IgD-negative memory B cell (primary cell): ENCODE measurements around the gene RBAK. TPM values are rescaled to one million over a fixed set of nuclear protein-coding genes. Genes with fewer than 3 reads are reported as not detected.
A peak's percentile ranks its signal among the peaks of the same experiment; 100 is the strongest.
"Not testable (repeated sequence)": the region's sequence is repeated elsewhere in the genome, so short reads cannot be mapped to it uniquely, and the experiment has no call there.

Source experiments
- H3K27ac Mint-ChIP-seq, 3 donors: one replicate each; pipeline ENCODE4 v1.8.0; 2020 to 2022; ENCODE audit warnings: mild to moderate bottlenecking in 3 of 3, mixed read lengths in 3 of 3, moderate library complexity in 1 of 3
- H3K27me3 Mint-ChIP-seq: one replicate; pipeline ENCODE4 v1.8.0; 2021; ENCODE audit warnings: mixed read lengths
- H3K36me3 Mint-ChIP-seq: one replicate; pipeline ENCODE4 v1.8.0; 2020; ENCODE audit warnings: mild to moderate bottlenecking, mixed read lengths
- H3K4me1 Mint-ChIP-seq, 3 donors: one replicate each; pipeline ENCODE4 v1.8.0; 2020 to 2022; ENCODE audit warnings: mixed read lengths in 3 of 3, mild to moderate bottlenecking in 1 of 3
- H3K4me3 Mint-ChIP-seq, 4 donors: one replicate each; pipeline ENCODE4 v1.8.0; 2020 to 2022; ENCODE audit warnings: mild to moderate bottlenecking in 4 of 4, mixed read lengths in 4 of 4, moderate library complexity in 3 of 4
- H3K9me3 Mint-ChIP-seq, 3 donors: one replicate each; pipeline ENCODE4 v1.8.0; 2020 to 2021; ENCODE audit warnings: mixed read lengths in 3 of 3, mild to moderate bottlenecking in 1 of 3
- polyA plus RNA-seq: library from polyadenylated mRNA; unstranded; fragments of 300-500 nt; fragmentation: Illumina TruSeq; gene quantifications from one replicate; pipeline ENCODE4 v1.2.3, GENCODE V29; 2021

Gene RBAK
- polyA plus RNA-seq, 1 donor from 2014 or later, result 5.3 TPM

DNA sequence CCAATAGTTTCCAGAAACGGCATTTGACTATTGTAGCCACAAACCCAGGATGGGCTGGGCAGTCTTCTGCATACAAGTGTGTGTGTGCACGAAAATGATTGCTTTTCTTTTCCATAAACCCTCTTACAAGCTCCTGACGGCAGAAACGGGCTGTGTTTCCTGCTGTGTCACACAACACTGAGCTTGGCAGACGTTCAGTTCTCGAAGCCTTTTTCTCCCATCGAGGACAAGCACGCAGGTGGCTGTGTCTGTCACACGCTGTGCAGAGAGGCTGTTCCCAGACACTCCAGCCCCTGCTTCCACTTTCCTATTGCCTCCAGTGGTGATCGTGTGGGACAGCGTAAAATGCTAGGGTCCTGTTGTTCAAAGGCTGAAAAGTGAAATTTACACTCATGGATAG, 32.1 kb downstream of the RBAK start:
- Mint-ChIP-seq H3K4me1 (peaks cover 0 to 2% (median 0%) of the 10 kb centered on the region in 3 donors), H3K4me3 (peak overlapping the region in 1 of 4 donors; percentile 44), H3K27me3 (peaks cover 24% of the 10 kb centered on the region), H3K27ac (no peak overlapping the region), H3K9me3 (peaks cover 0 to 8% (median 0%) of the 10 kb centered on the region in 3 donors), H3K36me3 (no peaks in the 10 kb centered on the region)

DNA sequence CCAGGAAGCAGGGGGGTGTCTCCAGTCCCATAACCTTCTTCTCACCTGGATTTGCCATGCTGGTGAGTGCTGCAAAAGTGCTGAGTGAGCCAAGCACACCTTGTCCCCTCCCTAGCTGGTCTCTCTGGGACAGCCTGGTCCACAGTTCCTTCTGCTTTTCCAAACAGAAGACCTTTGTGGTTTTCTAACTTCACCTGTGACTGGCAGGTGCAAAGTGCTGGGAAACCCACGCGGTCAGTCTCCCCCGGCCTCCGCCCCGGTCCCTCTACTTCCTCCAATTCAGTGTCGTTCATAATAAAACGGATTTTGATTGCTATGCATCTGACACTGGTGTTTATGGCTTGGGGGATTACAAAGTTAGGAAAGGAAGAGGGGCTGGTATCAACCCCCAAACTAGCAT, 37.1 kb downstream of the RBAK start:
- Mint-ChIP-seq H3K4me3 (no peak overlapping the region), H3K4me1 (peaks cover 0 to 4% (median 2%) of the 10 kb centered on the region in 3 donors), H3K9me3 (peaks cover 0 to 2% (median 0%) of the 10 kb centered on the region in 3 donors), H3K36me3 (no peaks in the 10 kb centered on the region), H3K27me3 (peaks cover 21% of the 10 kb centered on the region), H3K27ac (no peak overlapping the region)

DNA sequence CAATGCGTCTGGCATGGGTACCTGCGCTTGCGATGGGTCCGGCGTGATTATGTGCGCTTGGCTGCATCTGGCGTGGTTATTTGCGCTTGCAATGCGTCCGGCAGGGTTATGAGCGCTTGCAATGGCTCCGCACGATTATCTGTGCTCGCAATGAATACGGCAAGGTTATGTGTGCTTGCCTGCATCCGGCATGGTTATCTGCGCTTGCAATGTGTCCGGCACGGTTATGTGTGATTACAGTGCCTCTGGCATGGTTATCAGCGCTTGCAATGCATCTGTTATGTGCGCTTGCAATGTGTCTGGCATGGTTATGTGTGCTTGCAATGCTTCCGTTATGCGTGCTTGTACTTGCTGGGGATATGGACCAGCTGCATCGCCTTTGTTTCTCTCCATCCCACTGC, 37.7 kb downstream of the RBAK start:
- no peaks in the 10 kb centered on the region for H3K36me3 Mint-ChIP-seq
- peaks cover 0 to 4% (median 2%) of the 10 kb centered on the region in 3 donors for H3K4me1 Mint-ChIP-seq
- peaks cover 17% of the 10 kb centered on the region for H3K27me3 Mint-ChIP-seq
- no peak overlapping the region for H3K4me3 Mint-ChIP-seq
- H3K9me3 Mint-ChIP-seq, result peaks cover 0 to 2% (median 0%) of the 10 kb centered on the region in 3 donors
- no peak overlapping the region for H3K27ac Mint-ChIP-seq

DNA sequence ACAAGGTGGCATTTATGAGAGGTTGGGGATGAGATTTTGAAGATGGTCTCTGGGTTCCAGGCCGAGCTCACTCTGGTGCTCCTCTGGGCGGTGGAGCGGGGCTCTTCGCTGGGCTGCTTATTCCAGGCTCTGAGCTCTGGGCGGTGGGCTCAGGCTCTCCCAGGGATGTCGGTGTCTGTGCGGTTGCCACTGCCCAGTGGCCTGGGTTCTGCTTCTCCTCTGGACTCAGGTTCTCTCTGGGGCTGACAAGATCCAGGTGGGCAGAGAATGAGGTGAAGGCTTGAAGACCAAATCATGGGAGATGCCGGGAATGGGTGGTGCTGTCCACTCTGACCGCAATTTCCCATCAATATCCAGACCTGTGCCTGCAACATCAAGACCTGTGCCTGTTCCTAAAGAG, 40.6 kb downstream of the RBAK start:
- Mint-ChIP-seq H3K27me3 (peaks cover 13% of the 10 kb centered on the region), H3K4me3 (no peak overlapping the region), H3K4me1 (peaks cover 0 to 2% (median 2%) of the 10 kb centered on the region in 3 donors), H3K27ac (no peak overlapping the region), H3K9me3 (peaks cover 0 to 2% (median 0%) of the 10 kb centered on the region in 3 donors), H3K36me3 (no peaks in the 10 kb centered on the region)

DNA sequence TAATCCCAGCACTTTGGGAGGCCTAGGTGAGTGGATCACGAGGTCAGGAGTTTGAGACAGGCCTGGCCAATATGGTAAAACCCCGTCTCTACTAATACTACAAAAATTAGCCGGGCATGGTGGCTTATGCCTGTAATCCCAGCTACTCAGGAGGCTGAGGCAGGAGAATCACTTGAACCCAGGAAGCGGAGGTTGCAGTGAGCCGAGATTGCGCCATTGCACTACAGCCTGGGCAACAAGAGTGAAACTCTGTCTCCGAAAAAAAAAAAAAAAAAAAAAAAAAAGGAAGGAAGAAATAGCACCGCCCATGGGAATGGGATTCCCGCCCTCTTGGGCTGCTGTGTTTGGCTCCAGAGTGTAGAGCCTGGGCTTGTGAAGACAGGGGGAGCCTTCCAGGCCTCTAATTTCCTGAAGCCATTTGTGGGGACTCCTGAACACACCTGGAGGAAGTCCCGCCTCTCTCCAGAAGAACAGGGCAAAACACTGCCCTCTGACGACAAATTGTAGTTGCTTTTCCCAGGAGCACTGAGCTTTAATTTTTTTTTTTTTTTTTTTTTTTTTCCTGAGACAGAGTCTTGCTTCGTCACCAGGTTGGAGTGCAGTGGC, 42.7 kb downstream of the RBAK start:
- H3K9me3 Mint-ChIP-seq, H3K4me1 Mint-ChIP-seq, H3K4me3 Mint-ChIP-seq, H3K36me3 Mint-ChIP-seq: not testable (repeated sequence)
- peaks cover 11% of the 10 kb centered on the region for H3K27me3 Mint-ChIP-seq
- peak overlapping the region in 1 of 3 donors; percentile 23 for H3K27ac Mint-ChIP-seq

DNA sequence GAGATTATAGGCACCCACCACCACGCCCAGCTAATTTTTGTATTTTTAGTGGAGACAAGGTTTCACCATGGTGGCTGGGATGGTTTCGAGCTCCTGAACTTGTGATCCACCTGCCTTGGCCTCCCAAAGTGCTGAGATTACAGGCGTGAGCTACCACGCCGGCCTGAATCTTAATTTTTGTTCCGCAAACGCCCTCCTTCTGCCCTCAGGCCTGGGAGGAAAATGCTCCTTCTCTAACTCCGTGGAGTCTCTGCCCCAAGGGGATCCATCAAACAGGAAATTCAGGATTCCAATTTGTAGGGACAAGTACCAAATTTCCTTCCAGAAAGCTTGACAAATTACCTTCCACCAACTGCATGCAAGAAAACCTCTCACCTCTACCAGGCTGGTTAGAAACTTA, 43.2 kb downstream of the RBAK start:
- no peak overlapping the region for H3K4me3 Mint-ChIP-seq
- H3K27ac Mint-ChIP-seq, result no peak overlapping the region
- H3K9me3 Mint-ChIP-seq, result peaks cover 2 to 8% (median 3%) of the 10 kb centered on the region in 3 donors
- H3K27me3 Mint-ChIP-seq, result peaks cover 6% of the 10 kb centered on the region
- peaks cover 0 to 2% (median 2%) of the 10 kb centered on the region in 3 donors for H3K4me1 Mint-ChIP-seq
- H3K36me3 Mint-ChIP-seq, result peaks cover 1% of the 10 kb centered on the region

DNA sequence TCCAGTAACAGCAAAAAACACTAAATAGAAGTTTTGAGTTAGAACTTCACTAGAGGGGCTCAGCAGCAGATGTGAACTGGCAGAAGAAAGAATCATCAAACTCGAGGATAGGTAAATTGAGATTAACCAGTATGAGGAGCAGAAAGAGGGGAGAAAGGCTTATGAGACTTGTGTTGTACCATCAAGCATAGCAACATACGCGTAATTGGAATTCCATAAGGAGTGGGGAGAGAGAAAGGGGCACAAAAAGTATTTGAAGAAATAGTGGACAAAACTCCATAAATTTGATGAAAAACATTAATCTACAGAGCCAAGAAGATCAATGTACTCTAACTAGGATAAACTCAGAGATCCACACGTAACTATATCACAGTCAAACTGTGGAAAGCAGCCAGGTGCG, 48.3 kb downstream of the RBAK start:
- Mint-ChIP-seq H3K4me1 (no peaks in the 10 kb centered on the region), H3K4me3 (peak overlapping the region in 2 of 4 donors; percentile 9 to 10), H3K36me3 (peaks cover 5% of the 10 kb centered on the region), H3K9me3 (peaks cover 5 to 20% (median 13%) of the 10 kb centered on the region in 3 donors), H3K27ac (no peak overlapping the region), H3K27me3 (peaks cover 2% of the 10 kb centered on the region)

DNA sequence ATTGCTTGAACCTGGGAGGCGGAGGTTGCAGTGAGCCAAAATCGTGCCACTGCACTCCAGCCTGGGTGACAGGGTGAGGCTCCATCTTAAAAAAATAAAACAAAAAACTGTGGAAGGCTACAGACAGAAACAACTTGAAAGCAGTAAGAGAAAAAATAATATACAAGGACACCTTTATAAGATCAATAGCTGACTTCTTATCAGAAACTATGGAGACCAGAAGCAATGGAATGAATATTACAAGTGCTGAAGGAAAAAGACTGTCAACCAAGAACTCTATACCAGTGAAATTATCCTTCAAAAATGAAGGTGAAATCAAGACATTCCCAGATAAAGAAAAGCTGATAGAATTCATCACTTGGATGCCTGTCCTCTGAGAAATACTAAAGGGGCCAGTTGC, 49.0 kb downstream of the RBAK start:
- Mint-ChIP-seq H3K36me3 (peaks cover 8% of the 10 kb centered on the region), H3K4me1 (no peaks in the 10 kb centered on the region), H3K9me3 (peaks cover 8 to 20% (median 18%) of the 10 kb centered on the region in 3 donors), H3K27me3 (no peaks in the 10 kb centered on the region), H3K4me3 (peak overlapping the region in 1 of 4 donors; percentile 17), H3K27ac (no peak overlapping the region)

DNA sequence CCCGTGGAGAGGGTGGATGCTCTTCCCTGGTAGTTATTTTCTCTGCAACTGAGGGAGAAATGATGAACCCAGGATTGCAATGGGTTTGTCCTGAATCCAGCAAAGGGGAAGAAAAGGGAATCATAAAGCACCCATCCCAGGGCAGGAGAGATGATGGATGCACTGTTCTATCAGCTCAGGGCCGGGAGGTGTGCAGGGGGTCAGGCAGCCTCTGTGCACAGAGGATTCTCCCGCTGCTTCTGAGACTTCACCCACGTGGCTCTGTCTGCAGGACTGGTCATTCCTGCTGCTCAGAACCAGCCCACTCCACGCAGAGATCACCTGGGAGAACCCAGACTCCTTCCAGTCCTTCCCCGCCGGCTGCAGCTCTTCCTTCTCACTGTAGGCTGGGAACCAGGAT, 70.7 kb downstream of the RBAK start:
- no peak overlapping the region for H3K4me3 Mint-ChIP-seq
- H3K27me3 Mint-ChIP-seq, result peaks cover 12% of the 10 kb centered on the region
- no peaks in the 10 kb centered on the region for H3K36me3 Mint-ChIP-seq
- H3K27ac Mint-ChIP-seq, result no peak overlapping the region
- H3K4me1 Mint-ChIP-seq, result no peaks in the 10 kb centered on the region
- H3K9me3 Mint-ChIP-seq, result no peaks in the 10 kb centered on the region

DNA sequence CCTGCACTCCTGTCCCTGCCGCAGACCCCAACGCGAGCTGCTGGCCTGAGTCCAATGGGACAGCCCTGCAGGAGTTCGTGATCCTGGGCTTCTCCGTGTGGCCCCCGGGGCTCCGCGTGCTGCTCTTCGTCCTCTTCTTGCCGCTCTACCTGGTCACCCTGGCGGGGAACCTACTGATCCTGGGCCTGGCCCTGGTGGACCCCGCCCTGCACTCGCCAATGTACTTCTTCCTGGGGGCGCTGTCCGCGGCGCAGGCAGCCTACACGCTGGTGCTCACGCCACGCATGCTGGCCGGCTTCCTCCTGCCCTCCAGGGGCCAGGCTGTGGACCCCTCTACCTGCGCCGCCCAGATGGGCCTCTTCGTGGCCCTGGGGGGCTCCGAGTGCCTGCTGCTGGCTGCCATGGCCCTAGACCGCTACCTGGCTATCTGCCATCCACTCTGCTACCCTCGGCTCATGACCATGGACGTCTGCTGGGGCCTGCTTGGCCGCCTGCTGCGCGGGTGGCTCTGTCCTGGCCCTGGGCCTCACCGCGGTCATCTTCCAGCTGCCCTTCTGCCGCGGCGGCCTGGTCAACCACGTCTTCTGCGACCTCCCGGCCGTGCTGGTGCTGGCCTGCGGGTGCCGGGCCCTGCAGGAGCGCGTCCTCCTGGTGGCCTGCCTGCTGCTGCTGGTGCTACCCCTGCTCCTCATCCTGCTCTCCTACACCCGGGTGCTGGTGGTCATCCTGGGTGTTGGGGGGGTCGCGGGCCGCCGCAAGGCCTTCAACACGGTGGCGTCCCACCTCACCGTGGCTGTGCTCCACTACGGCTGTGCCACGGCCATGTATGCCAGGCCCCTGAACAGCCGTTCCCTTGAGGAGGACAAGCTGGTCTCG, 71.7 kb downstream of the RBAK start:
- Mint-ChIP-seq H3K4me3 (no peak overlapping the region), H3K4me1 (no peaks in the 10 kb centered on the region), H3K27ac (no peak overlapping the region), H3K36me3 (no peaks in the 10 kb centered on the region), H3K9me3 (no peaks in the 10 kb centered on the region), H3K27me3 (peaks cover 11% of the 10 kb centered on the region)

Other genes with a start within 250 kb of the RBAK start
- gene PAPOLB, start 183.8 kb upstream of the RBAK start, polyA plus RNA-seq, result not detected
- not detected for gene RADIL, start 162.1 kb upstream of the RBAK start, polyA plus RNA-seq
- not detected for gene MMD2, start 86.7 kb upstream of the RBAK start, polyA plus RNA-seq
- 79.5 TPM for gene WIPI2, start 144.4 kb downstream of the RBAK start, polyA plus RNA-seq
- gene SLC29A4, start 237.1 kb downstream of the RBAK start, polyA plus RNA-seq, result not detected